HepG2 (cell line): Measurements from ENCODE around the gene CDC14B. TPM values are rescaled to one million over a fixed set of nuclear protein-coding genes. Genes with fewer than 3 reads are reported as not detected.

Source experiments
- ATAC-seq: fragments of 200-7000 bp; cut with Tn5 transposase; 3 replicates; pipeline ENCODE4 v1.9.1; 2020; ENCODE audit warnings: mild to moderate bottlenecking, moderate library complexity
- BruUV-seq: library from RNA; stranded (reverse); fragments of 400-500 nt; replicated peaks from 2 replicates; lab custom pipeline; 2021; lab: Mats Ljungman, UMichigan
- CTCF ChIA-PET: fragments of 300-600 bp; formaldehyde crosslinking; extraction: SDS; loops from one replicate; lab custom pipeline; 2021; ENCODE audit warnings: low total read pairs, inconsistent platforms, low intra/inter-chr PET ratio; lab: Yijun Ruan, JAX
- POLR2A ChIA-PET: fragments of 350-600 bp; sonication (Branson Sonifier 250); formaldehyde crosslinking; loops from one replicate; lab custom pipeline; 2020; ENCODE audit warnings: antibody characterized with exemption, inconsistent platforms; lab: Yijun Ruan, JAX
- DNase-seq: peaks from one replicate; pipeline ENCODE4 v3.0.0-alpha.2; 2015; ENCODE audit warnings: low spot score
- FAIRE-seq: peaks from 3 replicates; lab custom pipeline; 2011; peaks lifted over from hg19 to GRCh38; lab: Jason Lieb, UNC
- H2AFZ ChIP-seq: one replicate; pipeline ENCODE4 v1.6.1; 2011; ENCODE audit warnings: low read length, inconsistent platforms
- H3K27ac ChIP-seq: fragments of 300-600 bp; 3 replicates; pipeline ENCODE4 v1.8.0; 2011; ENCODE audit warnings: mixed run types, mild to moderate bottlenecking, mixed read lengths, low read length, inconsistent platforms; ENCODE audit not compliant: insufficient read depth; ENCODE audit errors: extremely low read length
- H3K27me3 ChIP-seq, 2 experiments: fragments of 200-600 bp in 1 of 2; 2 replicates in 1 of 2; 3 replicates in 1 of 2; pipeline versions ENCODE4 v1.6.0 to v1.8.0; 2011; ENCODE audit warnings: low read length in 2 of 2, mild to moderate bottlenecking in 2 of 2, moderate library complexity in 2 of 2, inconsistent platforms in 1 of 2; ENCODE audit not compliant: insufficient read depth in 2 of 2, control insufficient read depth in 1 of 2
- H3K36me3 ChIP-seq, 2 experiments: fragments of 200-600 bp in 1 of 2; replicated peaks in 1 of 2; 2 replicates in 1 of 2; 3 replicates in 1 of 2; pipeline versions ENCODE4 v1.5.1 to v1.8.0; 2011; ENCODE audit warnings: low read length in 2 of 2, inconsistent platforms in 1 of 2; ENCODE audit not compliant: insufficient read depth in 2 of 2, control insufficient read depth in 1 of 2
- H3K4me1 ChIP-seq: 2 replicates; pipeline ENCODE4 v1.5.1; 2012; ENCODE audit warnings: low read length, inconsistent platforms; ENCODE audit not compliant: insufficient read depth
- H3K4me2 ChIP-seq: 2 replicates; pipeline ENCODE4 v1.6.0; 2011; ENCODE audit warnings: low read depth, low read length, inconsistent platforms
- H3K4me3 ChIP-seq, 3 experiments: fragments of 200-600 bp in 1 of 3; sonication (generic), shearing (Covaris generic) in 1 of 3; replicated peaks in 1 of 3; 2 replicates each; pipeline ENCODE4 v1.5.1; 2011 to 2016; ENCODE audit warnings: low read length in 3 of 3, inconsistent platforms in 2 of 3, low read depth in 2 of 3, mild to moderate bottlenecking in 2 of 3, control low read depth in 1 of 3, mixed read lengths in 1 of 3; ENCODE audit not compliant: insufficient read depth in 1 of 3
- H3K79me2 ChIP-seq: one replicate; pipeline ENCODE4 v1.6.1; 2011; ENCODE audit warnings: low read length, inconsistent platforms; ENCODE audit not compliant: insufficient read depth
- H3K9ac ChIP-seq: 2 replicates; pipeline ENCODE4 v1.6.0; 2011; ENCODE audit warnings: mild to moderate bottlenecking, low read depth, low read length, inconsistent platforms; ENCODE audit not compliant: insufficient read depth
- H3K9me3 ChIP-seq: 2 replicates; pipeline ENCODE4 v1.5.1; 2012; ENCODE audit warnings: mild to moderate bottlenecking, low read length
- H4K20me1 ChIP-seq: 2 replicates; pipeline ENCODE4 v1.6.0; 2011; ENCODE audit warnings: inconsistent platforms, mild to moderate bottlenecking, low read length, moderate library complexity; ENCODE audit not compliant: insufficient read depth
- AGO2 ChIP-seq: fragments of 200-400 bp; formaldehyde crosslinking; optimal IDR thresholded peaks from 2 replicates; pipeline ENCODE3; 2017; ENCODE audit warnings: mild to moderate bottlenecking, low read depth, low read length, moderate library complexity
- MAZ ChIP-seq, 2 experiments: sonication (generic) in 1 of 2; formaldehyde crosslinking in 1 of 2; IDR thresholded peaks; 2 replicates each; pipeline versions ENCODE4 v1.5.0 to v1.6.1; 2012 to 2020; ENCODE audit warnings: low read depth in 2 of 2, mild to moderate bottlenecking in 2 of 2, borderline replicate concordance in 1 of 2, improper control_type of control experiment in 1 of 2, low read length in 1 of 2, missing genetic modification reagents in 1 of 2, moderate library complexity in 1 of 2
- XBP1 ChIP-seq: sonication (generic); formaldehyde crosslinking; IDR thresholded peaks from 2 replicates; pipeline ENCODE4 v1.5.0; 2020; ENCODE audit warnings: missing genetic modification reagents
- WGBS: methylation state at CpG from one replicate; pipeline ENCODE4 v1.1.6; 2017; ENCODE audit warnings: low lambda C conversion rate; 5-methylcytosine and 5-hydroxymethylcytosine counted together
- in situ Hi-C: cut with HindIII; loops from 2 replicates; pipeline ENCODE4 v1.10.0; 2017; ENCODE audit warnings: low pct_unique_long_range_greater_than_20kb; ENCODE audit not compliant: extremely low pct_ligation_motif_present
- intact Hi-C: fragments of 100-400 bp; cut with micrococcal nuclease; formaldehyde crosslinking; loops from one replicate; pipeline ENCODE4 v1.10.0; 2022; ENCODE audit not compliant: unreplicated experiment
- polyA plus RNA-seq, 8 experiments: library from polyadenylated mRNA; depleted of rRNA in 3 of 8; stranded (reverse) in 7 of 8; unstranded in 1 of 8; fragments of >200 nt; fragmentation: Illumina TruSeq in 4 of 8; extraction: Trizol in 4 of 8; gene quantifications; 2 replicates each; pipeline versions ENCODE4 v1.2.1 to v1.2.3, GENCODE V29; 2011 to 2016; ENCODE audit warnings: low read depth in 4 of 8, missing spikeins in 1 of 8, mixed read lengths in 1 of 8; ENCODE audit not compliant: insufficient read depth in 1 of 8
- total RNA-seq, 5 experiments: library from RNA; depleted of rRNA; stranded (reverse); fragments of >200 nt; fragmentation: Illumina TruSeq; extraction: Trizol; gene quantifications; 2 replicates each; pipeline ENCODE4 v1.2.3, GENCODE V29; 2016; ENCODE audit warnings: low read depth in 1 of 5

Gene CDC14B
- total and polyA plus RNA-seq, 2 of the 13 experiments (the other 11 are each of a cell fraction or from before 2014, with no cell fraction given) = 25.8 to 33.3 TPM

DNA sequence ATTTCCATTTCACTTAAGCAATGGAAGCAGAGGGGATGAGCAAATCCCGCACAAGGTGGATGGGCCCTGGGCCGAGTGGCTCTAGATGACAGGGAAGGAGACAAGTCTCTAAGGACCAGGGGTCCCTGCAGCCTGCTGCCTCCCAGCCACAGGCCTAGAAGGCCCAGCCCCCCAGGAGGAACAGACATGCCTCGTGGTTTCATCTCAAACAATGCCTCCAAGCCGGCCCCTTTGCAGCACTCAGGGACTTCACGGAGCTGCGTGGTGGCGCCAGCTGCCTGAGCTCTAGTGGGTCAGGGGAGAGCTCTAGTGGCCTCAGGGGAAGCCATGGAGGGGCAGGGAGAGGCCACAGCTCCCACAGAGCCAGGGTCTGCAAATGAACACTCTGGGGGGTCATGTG is 120.8 kb downstream of the CDC14B start:
- Histone ChIP-seq H4K20me1 (no peaks in the 10 kb centered on the region), H3K9ac (no peak overlapping the region), H2AFZ (no peak overlapping the region), H3K4me2 (no peak overlapping the region), H3K36me3 (peaks cover 7 to 18% of the 10 kb centered on the region in 2 experiments), H3K79me2 (no peaks in the 10 kb centered on the region), H3K27ac (no peak overlapping the region), H3K27me3 (no peaks in the 10 kb centered on the region), H3K4me3 (no peak overlapping the region), H3K9me3 (no peaks in the 10 kb centered on the region), H3K4me1 (peaks cover 20% of the 10 kb centered on the region)
- CTCF ChIA-PET = no interaction called here
- ATAC-seq = peak; percentile 9; the same call in 2 of the 3 replicates
- intact Hi-C loops (no loop called here), in situ Hi-C loops (no loop called here)
- BruUV-seq = no TSS peak
- 91% methylated on average over 7 of the region's 7 CpGs for WGBS
- no peak for DNase-seq
- no peak for FAIRE-seq
- POLR2A ChIA-PET = interaction anchor here (1.1 kb wide), 1 partner anchor 9 kb away, joined by 3 read pairs; no protein-coding TSS in a partner anchor
- TF ChIP-seq MAZ (IDR thresholded peaks at IDR 0.05; ENCODE audit: borderline replicate concordance, low read depth, low read length) = no peak
- TF ChIP-seq MAZ (CRISPR knock-in tag; IDR thresholded peaks at IDR 0.05; ENCODE audit: low read depth) = no peak

DNA sequence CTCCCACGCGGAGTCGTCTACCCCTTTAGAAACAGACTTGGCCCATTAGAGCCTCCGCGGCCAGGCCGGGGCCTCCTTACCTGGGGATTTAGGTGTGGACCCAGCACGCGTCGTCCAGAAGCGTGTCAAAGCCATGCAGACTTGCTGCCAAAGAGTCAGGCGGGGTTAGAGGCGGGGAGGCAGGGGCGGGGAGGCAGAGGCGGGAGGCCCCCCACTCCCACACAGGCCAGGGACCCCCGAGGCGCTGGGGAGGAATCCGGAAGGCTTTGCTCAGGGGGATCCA is 122.6 kb downstream of the CDC14B start:
- Histone ChIP-seq H3K4me1 (peaks cover 25% of the 10 kb centered on the region), H3K4me2 (no peak overlapping the region), H3K79me2 (no peaks in the 10 kb centered on the region), H4K20me1 (no peaks in the 10 kb centered on the region), H3K27ac (no peak overlapping the region), H3K27me3 (no peaks in the 10 kb centered on the region), H3K9ac (no peak overlapping the region), H3K4me3 (no peak overlapping the region), H2AFZ (no peak overlapping the region), H3K36me3 (peaks cover 7 to 15% of the 10 kb centered on the region in 2 experiments), H3K9me3 (no peaks in the 10 kb centered on the region)
- BruUV-seq = no TSS peak
- ChIA-PET CTCF (no interaction called here), POLR2A (no interaction called here)
- FAIRE-seq = no peak
- WGBS = over 99% methylated on average over 12 of the region's 17 CpGs
- DNase-seq = no peak
- in situ Hi-C loops (no loop called here), intact Hi-C loops (no loop called here)
- ATAC-seq = no peak
- TF ChIP-seq XBP1 (CRISPR knock-in tag) (no peak), AGO2 (peak; percentile 2)
